C4-2B (cell line): ENCODE data around the gene LOC128125822.

Experiments
- H3K27ac ChIP-seq: fragments of 450-650 bp; 2 replicates; pipeline ENCODE4 v1.5.1; 2017
- CTCF ChIP-seq: fragments of 450-650 bp; conservative IDR thresholded peaks from 2 replicates; pipeline ENCODE4 v1.5.1; 2017; ENCODE audit warnings: mild to moderate bottlenecking
- ZFX ChIP-seq: fragments of 450-650 bp; IDR thresholded peaks from 2 replicates; pipeline ENCODE4 v1.6.1; 2017

The LOC128125822 gene

DNA sequence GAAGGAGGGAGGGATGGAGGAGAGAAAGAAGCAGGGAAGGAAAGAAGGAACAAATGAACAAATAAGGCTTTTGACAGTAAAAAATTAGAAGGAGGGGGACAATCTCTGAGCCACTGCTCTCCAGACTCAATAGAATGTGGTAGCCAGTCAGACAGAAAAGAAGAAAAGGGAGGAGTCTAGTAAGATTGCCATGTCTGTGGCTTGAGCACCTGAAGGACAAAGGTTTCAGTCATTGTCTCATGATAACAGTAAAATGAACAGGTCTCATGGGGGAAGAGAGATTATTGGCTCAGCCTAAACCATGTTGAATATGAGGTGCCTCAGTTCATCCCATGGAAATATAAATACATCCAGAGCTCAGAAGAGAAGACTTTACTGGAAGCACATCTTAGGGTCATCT is 14.0 kb upstream of the LOC128125822 start:
- H3K27ac ChIP-seq, result no peak overlapping the region
- TF ChIP-seq CTCF, result no peak
- no peak for TF ChIP-seq ZFX

DNA sequence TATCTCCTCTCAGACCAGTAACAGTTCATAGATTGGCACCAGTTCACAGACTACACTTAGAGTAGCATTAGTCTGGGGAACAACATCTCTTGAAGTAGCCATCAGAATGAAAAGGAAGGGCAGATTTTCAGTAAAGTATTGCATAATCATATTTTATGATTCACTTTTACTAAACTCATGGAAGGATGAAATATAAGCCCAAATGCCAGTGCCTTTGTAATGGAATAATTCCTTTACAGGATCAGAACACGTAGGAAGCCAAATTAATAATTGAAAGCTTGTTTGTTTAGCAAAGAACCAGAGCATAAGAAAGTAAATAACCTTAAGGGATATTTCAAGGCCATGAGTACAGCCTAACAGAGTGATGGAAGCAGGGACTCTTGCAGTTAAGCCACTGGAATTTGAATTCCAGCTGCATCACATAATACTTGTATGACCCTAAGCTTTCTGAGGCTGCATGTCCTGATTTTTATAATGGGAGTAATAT is 11.4 kb upstream of the LOC128125822 start:
- no peak overlapping the region for H3K27ac ChIP-seq
- TF ChIP-seq CTCF (no peak), ZFX (no peak)

DNA sequence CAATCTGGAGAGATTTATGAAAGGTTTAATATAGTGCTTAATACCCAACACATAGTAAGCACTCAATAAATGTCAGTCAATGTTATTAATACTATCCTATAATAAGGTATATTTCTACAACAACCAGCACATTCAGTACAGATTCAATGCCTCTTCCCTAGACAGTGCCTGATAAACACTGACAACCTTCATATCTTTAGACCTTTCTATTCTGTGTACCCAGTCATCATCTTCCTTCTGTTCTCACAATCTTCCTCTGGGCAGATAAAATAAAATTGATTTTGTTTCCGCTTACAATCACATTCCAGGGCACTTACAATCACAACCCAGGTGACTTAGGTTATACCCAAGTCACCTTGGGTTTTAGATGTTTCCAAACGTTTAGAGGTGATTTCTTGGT is 11.0 kb upstream of the LOC128125822 start:
- no peak for TF ChIP-seq ZFX
- no peak for TF ChIP-seq CTCF
- no peak overlapping the region for H3K27ac ChIP-seq

DNA sequence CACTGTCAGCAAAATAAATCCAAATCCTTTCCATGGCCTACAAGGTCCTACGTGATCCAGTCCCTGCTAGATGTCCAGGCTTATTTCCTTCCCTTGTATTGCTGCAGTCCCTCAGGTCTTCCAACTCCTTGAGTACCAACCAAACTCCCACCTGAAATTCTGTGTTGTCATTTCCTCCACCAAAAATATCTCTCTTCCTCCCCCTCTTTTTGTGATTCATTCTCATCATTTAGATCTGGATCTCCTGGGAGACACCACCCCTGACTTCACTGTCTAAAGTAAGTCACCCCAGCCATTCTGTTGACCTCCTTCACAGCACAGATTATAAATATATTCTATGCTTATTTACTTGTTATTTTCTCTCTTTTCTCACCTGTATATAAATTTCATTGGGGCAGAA is 9.0 kb upstream of the LOC128125822 start:
- TF ChIP-seq ZFX, result no peak
- no peak for TF ChIP-seq CTCF
- no peak overlapping the region for H3K27ac ChIP-seq

DNA sequence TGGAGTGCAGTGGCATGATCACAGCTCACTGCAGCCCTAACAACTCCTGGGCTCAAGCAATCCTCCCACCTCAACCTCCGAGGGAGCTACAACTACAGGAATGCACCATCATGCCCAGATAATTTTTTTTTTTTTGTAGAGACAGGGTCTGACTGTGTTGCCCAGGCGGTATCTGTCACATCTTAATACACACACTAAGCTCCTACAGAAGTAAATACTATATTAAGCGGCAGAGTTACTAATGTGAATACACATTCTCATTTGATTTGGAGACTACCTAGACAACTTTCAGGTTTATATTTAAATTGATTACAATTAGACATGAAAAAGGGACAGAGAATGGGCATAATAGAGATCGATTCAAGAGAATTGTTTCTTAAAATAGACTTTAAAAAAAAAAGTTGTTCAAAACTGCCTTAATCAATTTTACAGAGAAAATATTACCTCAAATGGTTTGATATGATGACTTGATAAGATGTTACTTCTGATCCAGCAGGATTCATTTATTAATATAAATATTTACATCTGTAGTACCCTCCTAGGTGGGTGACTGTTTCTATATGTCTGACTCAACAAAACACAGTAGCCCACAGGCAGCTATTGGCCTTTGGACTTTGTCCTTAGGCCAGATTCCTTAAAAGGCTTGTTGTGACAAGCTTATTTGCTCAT is 7.1 kb upstream of the LOC128125822 start:
- TF ChIP-seq ZFX (no peak), CTCF (no peak)
- no peak overlapping the region for H3K27ac ChIP-seq

GRCh38 chr6:63565727-63566596 is 6.3 kb upstream of the LOC128125822 start:
- TF ChIP-seq CTCF, result no peak
- no peak for TF ChIP-seq ZFX
- no peak overlapping the region for H3K27ac ChIP-seq

- no peak overlapping the region for H3K27ac ChIP-seq
- TF ChIP-seq CTCF (no peak), ZFX (no peak)
Observed at GRCh38 chr6:63567966-63568365, 4.3 kb upstream of the LOC128125822 start.
